Neural cell (in vitro differentiated cells): ENCODE data around the gene KLF13. TPM values are rescaled to one million over a fixed set of nuclear protein-coding genes. Genes with fewer than 3 reads are reported as not detected.

Source experiments
- H2AFZ ChIP-seq: fragments of 200-600, 300-800 bp; sonication (generic), shearing (Covaris generic); 2 replicates; pipeline ENCODE4 v1.6.0; 2014; ENCODE audit warnings: low read depth, mild to moderate bottlenecking, antibody characterized with exemption, low read length, moderate library complexity
- H3F3A ChIP-seq: fragments of 200-600 bp; shearing (Covaris generic); 2 replicates; pipeline ENCODE4 v1.6.1; 2016; ENCODE audit warnings: mild to moderate bottlenecking, moderate library complexity, mixed read lengths, antibody characterized with exemption, low read length; ENCODE audit not compliant: insufficient read depth, poor library complexity, severe bottlenecking
- H3K27ac ChIP-seq: fragments of 200-600, 300-800 bp; sonication (generic), shearing (Covaris generic); 2 replicates; pipeline ENCODE4 v1.5.1; 2014; ENCODE audit warnings: mild to moderate bottlenecking, low read length, moderate library complexity
- H3K27me3 ChIP-seq: fragments of 300-800, 200-600 bp; sonication (generic), shearing (Covaris generic); 2 replicates; pipeline ENCODE4 v1.6.0; 2014; ENCODE audit warnings: mild to moderate bottlenecking, low read depth, low read length, moderate library complexity; ENCODE audit not compliant: insufficient read depth
- H3K36me3 ChIP-seq: fragments of 300-800, 200-600 bp; sonication (generic), shearing (Covaris generic); 2 replicates; pipeline ENCODE4 v1.5.1; 2014; ENCODE audit warnings: mild to moderate bottlenecking, antibody characterized with exemption, low read length, moderate library complexity; ENCODE audit not compliant: insufficient read depth
- H3K4me2 ChIP-seq: fragments of 300-800, 200-600 bp; sonication (generic), shearing (Covaris generic); 2 replicates; pipeline ENCODE4 v1.6.0; 2014; ENCODE audit warnings: mild to moderate bottlenecking, low read length
- H3K4me3 ChIP-seq: fragments of 300-800, 200-600 bp; sonication (generic), shearing (Covaris generic); 2 replicates; pipeline ENCODE4 v1.5.1; 2014; ENCODE audit warnings: mild to moderate bottlenecking, low read length, moderate library complexity
- H3K79me2 ChIP-seq: fragments of 200-600 bp; shearing (Covaris generic); replicated peaks from 2 replicates; pipeline ENCODE4 v1.6.0; 2014; ENCODE audit warnings: mild to moderate bottlenecking, low read length, moderate library complexity; ENCODE audit not compliant: insufficient read depth
- H3K9ac ChIP-seq: fragments of 300-800, 200-600 bp; sonication (generic), shearing (Covaris generic); 2 replicates; pipeline ENCODE4 v1.6.1; 2016; ENCODE audit warnings: mild to moderate bottlenecking, low read length, mixed read lengths
- H3K9me2 ChIP-seq: fragments of 200-600 bp; shearing (Covaris generic); 2 replicates; pipeline ENCODE4 v1.6.1; 2016; ENCODE audit warnings: mild to moderate bottlenecking, low read length, mixed read lengths; ENCODE audit not compliant: insufficient read depth
- H3K9me3 ChIP-seq: fragments of 200-600, 300-800 bp; sonication (generic), shearing (Covaris generic); 2 replicates; pipeline ENCODE4 v1.6.1; 2016; ENCODE audit warnings: mild to moderate bottlenecking, mixed run types, low read length, moderate library complexity, mixed read lengths
- H4K20me1 ChIP-seq: fragments of 200-600 bp; shearing (Covaris generic); 2 replicates; pipeline ENCODE4 v1.6.1; 2016; ENCODE audit warnings: mild to moderate bottlenecking, mixed run types; ENCODE audit not compliant: insufficient read depth
- EP300 ChIP-seq: fragments of 450-650 bp; conservative IDR thresholded peaks from 2 replicates; pipeline ENCODE4 v1.6.1; 2014; ENCODE audit warnings: antibody characterized with exemption, mild to moderate bottlenecking, moderate library complexity; ENCODE audit not compliant: poor library complexity, severe bottlenecking
- EZH2 ChIP-seq: fragments of 200-600, 300-800 bp; shearing (Covaris generic), sonication (generic); IDR thresholded peaks from 2 replicates; pipeline ENCODE4 v1.6.1; 2014; ENCODE audit warnings: antibody characterized with exemption, low read length, borderline replicate concordance, mild to moderate bottlenecking; ENCODE audit not compliant: insufficient read depth, poor library complexity, severe bottlenecking
- MXI1 ChIP-seq: fragments of 450-650 bp; conservative IDR thresholded peaks from 2 replicates; pipeline ENCODE4 v1.6.1; 2014; ENCODE audit warnings: antibody characterized with exemption, mild to moderate bottlenecking; ENCODE audit not compliant: poor library complexity, severe bottlenecking
- POLR2AphosphoS5 ChIP-seq: IDR thresholded peaks from 2 replicates; pipeline ENCODE4 v1.6.1; 2012
- RAD21 ChIP-seq: fragments of 450-650 bp; conservative IDR thresholded peaks from 2 replicates; pipeline ENCODE4 v1.6.1; 2014; ENCODE audit warnings: antibody characterized with exemption, mild to moderate bottlenecking, moderate library complexity
- SMC3 ChIP-seq: fragments of 450-650 bp; conservative IDR thresholded peaks from 2 replicates; pipeline ENCODE4 v1.6.1; 2014; ENCODE audit warnings: antibody characterized with exemption, mild to moderate bottlenecking, moderate library complexity; ENCODE audit not compliant: poor library complexity
- TAF1 ChIP-seq: IDR thresholded peaks from 2 replicates; pipeline ENCODE4 v1.6.1; 2012; ENCODE audit warnings: low read depth
- polyA plus RNA-seq: library from polyadenylated mRNA; depleted of rRNA; stranded (reverse); fragments of >200 nt; gene quantifications from 2 replicates; pipeline ENCODE4 v1.2.3, GENCODE V29; 2014
- TF ChIP-seq, protein P1 (sequence below): fragments of 450-650 bp; IDR thresholded peaks from 2 replicates; pipeline ENCODE4 v1.5.1; 2014; ENCODE audit warnings: antibody characterized with exemption, mild to moderate bottlenecking, moderate library complexity; ENCODE audit not compliant: poor library complexity, severe bottlenecking
- TF ChIP-seq, protein P2 (sequence below): IDR thresholded peaks from 2 replicates; pipeline ENCODE4 v1.6.1; 2012; ENCODE audit warnings: borderline replicate concordance

Gene KLF13
- polyA plus RNA-seq, 1 donor from 2014 or later, result 17.0 TPM

GRCh38 chr15:31419820-31420219 lies 93.2 kb downstream of the KLF13 start:
- Histone ChIP-seq H3K4me2 (no peak overlapping the region), H4K20me1 (no peaks in the 10 kb centered on the region), H3F3A (no peaks in the 10 kb centered on the region), H2AFZ (no peak overlapping the region), H3K27ac (no peak overlapping the region), H3K9ac (no peak overlapping the region), H3K27me3 (no peaks in the 10 kb centered on the region), H3K79me2 (no peaks in the 10 kb centered on the region), H3K4me3 (no peak overlapping the region), H3K9me2 (no peaks in the 10 kb centered on the region), H3K9me3 (no peaks in the 10 kb centered on the region), H3K36me3 (no peaks in the 10 kb centered on the region)
- TF ChIP-seq POLR2AphosphoS5 (no peak), RAD21 (no peak), TAF1 (no peak), MXI1 (no peak), EZH2 (no peak), SMC3 (no peak), EP300 (no peak)
- TF ChIP-seq, protein P1, sequence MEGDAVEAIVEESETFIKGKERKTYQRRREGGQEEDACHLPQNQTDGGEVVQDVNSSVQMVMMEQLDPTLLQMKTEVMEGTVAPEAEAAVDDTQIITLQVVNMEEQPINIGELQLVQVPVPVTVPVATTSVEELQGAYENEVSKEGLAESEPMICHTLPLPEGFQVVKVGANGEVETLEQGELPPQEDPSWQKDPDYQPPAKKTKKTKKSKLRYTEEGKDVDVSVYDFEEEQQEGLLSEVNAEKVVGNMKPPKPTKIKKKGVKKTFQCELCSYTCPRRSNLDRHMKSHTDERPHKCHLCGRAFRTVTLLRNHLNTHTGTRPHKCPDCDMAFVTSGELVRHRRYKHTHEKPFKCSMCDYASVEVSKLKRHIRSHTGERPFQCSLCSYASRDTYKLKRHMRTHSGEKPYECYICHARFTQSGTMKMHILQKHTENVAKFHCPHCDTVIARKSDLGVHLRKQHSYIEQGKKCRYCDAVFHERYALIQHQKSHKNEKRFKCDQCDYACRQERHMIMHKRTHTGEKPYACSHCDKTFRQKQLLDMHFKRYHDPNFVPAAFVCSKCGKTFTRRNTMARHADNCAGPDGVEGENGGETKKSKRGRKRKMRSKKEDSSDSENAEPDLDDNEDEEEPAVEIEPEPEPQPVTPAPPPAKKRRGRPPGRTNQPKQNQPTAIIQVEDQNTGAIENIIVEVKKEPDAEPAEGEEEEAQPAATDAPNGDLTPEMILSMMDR, result no peak
- TF ChIP-seq, protein P2, sequence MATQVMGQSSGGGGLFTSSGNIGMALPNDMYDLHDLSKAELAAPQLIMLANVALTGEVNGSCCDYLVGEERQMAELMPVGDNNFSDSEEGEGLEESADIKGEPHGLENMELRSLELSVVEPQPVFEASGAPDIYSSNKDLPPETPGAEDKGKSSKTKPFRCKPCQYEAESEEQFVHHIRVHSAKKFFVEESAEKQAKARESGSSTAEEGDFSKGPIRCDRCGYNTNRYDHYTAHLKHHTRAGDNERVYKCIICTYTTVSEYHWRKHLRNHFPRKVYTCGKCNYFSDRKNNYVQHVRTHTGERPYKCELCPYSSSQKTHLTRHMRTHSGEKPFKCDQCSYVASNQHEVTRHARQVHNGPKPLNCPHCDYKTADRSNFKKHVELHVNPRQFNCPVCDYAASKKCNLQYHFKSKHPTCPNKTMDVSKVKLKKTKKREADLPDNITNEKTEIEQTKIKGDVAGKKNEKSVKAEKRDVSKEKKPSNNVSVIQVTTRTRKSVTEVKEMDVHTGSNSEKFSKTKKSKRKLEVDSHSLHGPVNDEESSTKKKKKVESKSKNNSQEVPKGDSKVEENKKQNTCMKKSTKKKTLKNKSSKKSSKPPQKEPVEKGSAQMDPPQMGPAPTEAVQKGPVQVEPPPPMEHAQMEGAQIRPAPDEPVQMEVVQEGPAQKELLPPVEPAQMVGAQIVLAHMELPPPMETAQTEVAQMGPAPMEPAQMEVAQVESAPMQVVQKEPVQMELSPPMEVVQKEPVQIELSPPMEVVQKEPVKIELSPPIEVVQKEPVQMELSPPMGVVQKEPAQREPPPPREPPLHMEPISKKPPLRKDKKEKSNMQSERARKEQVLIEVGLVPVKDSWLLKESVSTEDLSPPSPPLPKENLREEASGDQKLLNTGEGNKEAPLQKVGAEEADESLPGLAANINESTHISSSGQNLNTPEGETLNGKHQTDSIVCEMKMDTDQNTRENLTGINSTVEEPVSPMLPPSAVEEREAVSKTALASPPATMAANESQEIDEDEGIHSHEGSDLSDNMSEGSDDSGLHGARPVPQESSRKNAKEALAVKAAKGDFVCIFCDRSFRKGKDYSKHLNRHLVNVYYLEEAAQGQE, result no peak

GRCh38 chr15:31427411-31427810 lies 100.8 kb downstream of the KLF13 start:
- no peak for TF ChIP-seq EZH2
- TF ChIP-seq RAD21, result no peak
- no peak for TF ChIP-seq TAF1
- no peak for TF ChIP-seq MXI1
- TF ChIP-seq POLR2AphosphoS5, result no peak
- TF ChIP-seq, protein P1, result no peak
- no peak for TF ChIP-seq EP300
- TF ChIP-seq SMC3, result no peak
- TF ChIP-seq, protein P2, result no peak

More at GRCh38 chr15:31427411-31427810, 100.8 kb downstream of the KLF13 start:
- no peak overlapping the region for H3K9ac ChIP-seq
- H2AFZ ChIP-seq, result no peak overlapping the region
- H3K4me2 ChIP-seq, result no peak overlapping the region
- H4K20me1 ChIP-seq, result no peaks in the 10 kb centered on the region
- H3K79me2 ChIP-seq, result no peaks in the 10 kb centered on the region
- no peaks in the 10 kb centered on the region for H3F3A ChIP-seq
- H3K27me3 ChIP-seq, result no peaks in the 10 kb centered on the region
- H3K4me3 ChIP-seq, result no peak overlapping the region
- H3K9me2 ChIP-seq, result no peaks in the 10 kb centered on the region
- no peaks in the 10 kb centered on the region for H3K36me3 ChIP-seq
- no peaks in the 10 kb centered on the region for H3K9me3 ChIP-seq
- H3K27ac ChIP-seq, result no peak overlapping the region
